SW 1271 (cell line): ENCODE data around the gene MICALL1.

Source experiments
- DNase-seq, 2 experiments: peaks; one replicate each; lab custom pipeline; 2025; lab: John Stamatoyannopoulos, UW

MICALL1 gene

DNA sequence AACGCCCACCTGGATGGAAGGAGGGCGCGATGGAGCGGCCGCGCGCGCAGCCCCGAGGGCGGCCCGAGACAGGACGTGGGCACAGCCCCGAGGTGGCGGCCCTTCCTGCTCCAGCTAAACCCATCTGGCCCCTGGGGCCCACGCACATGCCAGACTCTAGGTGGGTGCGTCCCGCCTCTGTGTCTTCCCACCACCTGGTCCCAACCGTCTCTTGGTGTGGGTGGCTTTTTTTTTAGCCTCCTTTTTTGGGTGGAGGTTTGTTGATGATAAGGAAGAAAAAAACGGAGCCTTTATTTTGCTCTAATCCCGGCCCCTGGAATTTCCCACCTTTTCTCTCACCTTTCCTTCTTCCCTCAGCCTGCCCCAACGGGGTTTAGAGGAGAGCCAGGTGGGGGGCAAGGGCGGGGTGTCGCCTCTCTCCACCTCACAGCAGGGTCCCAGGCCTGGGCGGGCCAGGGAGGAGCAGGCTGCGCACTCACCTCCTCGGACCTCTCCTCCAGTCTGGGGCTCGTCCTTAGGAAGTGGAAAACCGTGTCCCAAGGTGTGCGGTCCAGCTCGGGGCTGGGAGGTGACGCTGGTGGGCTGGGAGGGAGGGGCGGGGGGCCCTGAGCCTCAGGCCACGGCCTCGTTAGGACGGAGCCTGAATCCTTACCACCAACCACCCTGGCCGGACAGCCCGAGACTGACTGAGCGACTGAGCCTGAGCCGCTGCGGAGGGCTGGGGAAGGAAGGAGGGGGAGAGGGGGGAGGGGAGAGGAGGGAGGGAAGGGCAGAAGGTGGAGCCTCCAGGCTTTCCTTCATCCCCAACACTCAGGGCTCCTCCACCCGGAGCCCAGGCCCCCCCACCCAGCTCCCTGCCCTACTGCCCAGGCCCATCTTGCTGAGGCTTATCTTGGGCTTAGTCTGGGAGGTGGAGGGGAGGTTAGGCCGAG, 78.0 kb downstream of the MICALL1 start, which contains the start of gene SOX10:
Gene SOX10 (minus strand): TSS at position 696 of the 932 bp plus-strand sequence. CDS start 771 bp downstream, outside the sequence.
- no peak for DNase-seq

DNA sequence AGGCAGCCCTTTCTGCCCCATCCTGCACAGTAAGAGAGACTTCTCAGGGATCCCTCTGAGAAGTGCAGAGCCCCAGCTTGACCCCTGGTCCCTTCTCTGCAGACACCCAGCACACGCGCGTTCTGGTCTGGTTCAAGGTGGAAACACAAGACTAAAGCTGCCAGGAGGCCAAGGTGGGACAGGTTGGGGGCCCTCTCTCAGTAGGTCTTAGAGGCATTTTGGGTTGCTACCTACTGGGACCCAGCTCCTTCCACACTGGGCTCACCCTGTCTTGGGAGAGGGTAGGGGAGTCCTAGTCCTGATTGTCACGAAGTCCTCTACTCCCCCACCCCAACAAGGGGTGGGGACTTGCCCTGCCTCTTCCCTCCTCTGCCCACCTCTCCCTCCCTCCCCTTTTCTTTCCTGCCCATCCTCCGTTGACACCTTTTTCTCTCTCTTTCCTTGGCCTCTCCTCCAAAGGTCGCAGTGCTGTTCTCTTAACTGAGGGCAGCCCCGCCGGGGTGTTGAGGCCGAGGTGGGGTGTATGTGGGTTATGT, 79.0 kb downstream of the MICALL1 start:
- DNase-seq, result no peak

DNA sequence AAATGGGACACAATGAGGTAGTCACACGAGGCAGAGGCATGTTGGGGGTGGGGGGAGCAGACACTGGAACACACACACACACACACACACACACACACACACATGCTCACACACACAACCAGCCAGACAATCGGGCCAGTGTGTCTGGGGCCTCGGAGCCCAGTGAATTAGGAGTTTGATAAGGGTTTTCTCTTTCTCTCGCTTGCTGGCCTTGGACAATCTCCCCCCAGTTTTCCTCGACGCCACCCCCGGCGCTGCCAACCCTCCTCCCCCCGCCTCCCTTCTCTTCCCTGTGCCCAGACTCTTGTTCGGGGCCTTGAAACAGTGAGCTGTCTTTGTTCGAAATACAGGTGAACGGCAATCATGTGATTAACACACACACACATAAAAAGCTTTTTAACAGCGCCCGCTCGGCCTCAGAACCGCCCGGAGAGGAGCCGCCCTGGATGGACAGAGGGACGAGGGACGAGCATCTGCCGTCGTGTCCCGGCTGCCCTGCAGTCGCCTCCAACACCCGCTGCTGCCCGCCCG, 79.7 kb downstream of the MICALL1 start:
- DNase-seq, result no peak

DNA sequence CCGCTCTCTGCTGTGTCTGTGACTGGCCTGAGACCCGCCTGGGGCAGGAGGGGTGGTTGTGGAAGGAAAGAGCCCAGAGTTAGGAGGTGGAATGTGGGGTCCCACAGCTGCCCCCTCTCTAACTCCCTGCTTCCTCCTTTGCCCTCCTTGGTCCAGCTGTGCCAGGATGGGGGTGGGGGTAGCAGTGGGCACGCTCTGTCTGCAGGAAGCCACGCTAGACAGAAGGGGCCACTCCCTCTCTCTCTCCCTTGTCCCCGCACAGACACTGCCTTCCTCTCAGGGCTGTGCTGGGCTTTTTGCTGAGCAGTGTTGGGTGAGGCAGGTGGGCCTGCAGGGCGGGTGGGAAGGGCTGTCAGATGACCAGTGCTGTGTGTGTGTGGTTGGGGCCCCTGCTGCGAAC, 80.3 kb downstream of the MICALL1 start:
- no peak for DNase-seq

DNA sequence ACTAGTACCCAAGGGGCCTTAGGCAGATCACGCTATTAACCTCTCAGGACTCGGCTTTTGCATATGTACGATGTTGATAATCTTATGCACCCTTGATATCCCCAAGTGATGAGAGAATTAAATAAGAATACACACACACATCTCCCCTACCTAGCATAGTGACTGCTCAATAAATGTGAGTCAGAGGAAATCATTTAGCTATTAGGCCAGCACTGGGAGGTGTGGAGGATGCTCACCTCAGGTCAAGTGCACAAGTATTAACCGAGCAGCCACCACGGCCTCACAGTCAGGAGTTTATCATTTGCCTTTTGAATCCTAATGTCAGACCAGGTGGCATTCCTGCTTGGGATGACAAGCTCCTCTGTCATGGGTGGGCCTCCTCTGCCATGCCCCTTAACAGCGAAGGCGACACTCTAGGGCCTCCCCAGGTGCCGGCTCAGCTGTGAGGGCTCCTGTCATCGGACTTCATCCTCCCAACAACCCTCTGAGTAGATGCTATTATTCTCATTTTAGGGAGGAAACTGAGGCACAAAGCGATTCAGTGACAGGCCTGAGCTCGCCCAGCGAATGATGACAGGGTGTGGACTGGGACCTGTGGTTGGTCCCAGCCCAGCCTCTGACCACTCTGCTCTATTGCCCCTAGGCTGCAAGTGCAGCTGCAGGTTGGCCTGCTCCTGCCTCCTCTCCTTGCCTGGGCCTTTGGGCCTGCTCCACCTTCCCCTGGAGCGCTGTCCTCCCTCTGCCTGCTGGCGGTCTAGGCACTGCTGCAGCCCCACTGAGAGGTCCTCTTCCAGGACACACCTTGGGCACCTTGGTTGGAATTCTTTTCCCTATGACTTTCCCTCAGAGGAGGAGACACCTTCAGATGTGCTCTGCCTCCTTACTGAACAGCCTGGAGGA, 83.3 kb downstream of the MICALL1 start:
- DNase-seq, result no peak

DNA sequence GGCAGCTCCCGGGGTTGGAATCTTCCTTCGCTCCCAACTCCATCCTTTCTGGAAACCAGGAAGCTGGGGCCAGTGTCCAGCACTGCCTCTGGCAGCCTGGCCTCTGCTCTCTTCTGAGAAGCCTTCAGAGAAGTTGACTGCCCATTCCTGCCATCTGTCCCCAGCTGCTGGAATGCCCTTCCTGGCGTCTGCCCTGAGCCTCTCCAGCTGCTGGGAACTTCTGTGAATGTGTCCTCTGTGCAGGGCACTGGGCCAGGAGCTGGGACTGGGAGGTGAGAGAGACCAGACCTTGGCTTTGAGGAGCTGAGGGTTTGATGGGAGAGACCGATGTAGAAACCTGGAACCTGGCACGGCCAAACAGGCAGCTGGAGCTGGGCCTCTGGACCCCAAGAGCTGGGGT, 84.2 kb downstream of the MICALL1 start:
- no peak for DNase-seq

DNA sequence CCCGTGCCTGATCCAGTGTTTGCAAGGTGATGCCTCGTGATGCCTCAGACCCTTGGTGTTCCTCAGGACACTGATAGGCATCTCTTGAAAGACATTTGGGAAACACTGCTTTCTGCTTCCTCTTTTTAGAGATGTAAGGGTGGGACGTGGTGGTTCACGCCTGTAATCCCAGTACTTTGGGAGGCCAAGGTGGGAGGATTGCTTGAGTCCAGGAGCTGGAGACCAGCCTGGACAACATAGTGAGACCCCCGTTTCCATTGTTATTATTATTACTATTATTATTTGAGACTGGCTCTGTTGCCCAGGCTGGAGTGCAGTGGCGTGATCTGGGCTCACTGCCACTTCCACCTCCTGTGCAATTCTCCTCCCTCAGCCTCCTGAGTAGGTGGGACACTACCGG, 84.8 kb downstream of the MICALL1 start:
- DNase-seq, result no peak

DNA sequence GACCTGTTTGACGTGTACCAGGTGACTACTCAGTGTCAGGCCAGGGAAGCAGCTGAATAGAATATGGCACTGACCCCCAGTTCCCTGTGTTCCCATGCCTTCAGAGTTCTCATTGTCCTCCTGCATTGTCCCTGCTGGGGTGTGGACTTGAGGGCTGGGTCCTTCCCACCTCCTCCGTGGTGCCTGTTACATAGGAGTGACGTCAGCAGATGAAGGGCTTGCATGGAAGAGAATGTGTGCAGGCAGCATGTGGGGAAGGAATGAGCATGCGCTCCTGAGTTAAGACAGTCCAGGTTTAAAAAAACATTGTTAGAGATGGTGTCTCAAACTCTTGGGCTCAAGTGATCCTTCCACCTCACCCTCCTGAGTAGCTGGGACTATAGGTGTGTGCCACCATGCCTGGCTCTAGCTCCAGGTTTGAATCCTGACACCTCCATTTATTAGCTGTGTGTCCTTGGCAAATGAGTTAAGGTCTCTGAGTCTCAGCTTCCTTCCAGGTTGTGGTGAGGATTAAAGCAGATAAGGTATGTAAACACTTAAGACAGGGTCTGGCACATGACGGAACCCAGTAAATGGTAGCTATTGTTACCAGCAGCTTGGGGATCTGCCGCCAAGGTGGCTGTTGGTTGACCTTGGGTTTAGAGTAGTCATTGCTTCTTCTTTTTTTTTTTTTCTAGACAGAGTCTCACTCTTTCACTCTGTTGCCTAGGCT, 85.8 kb downstream of the MICALL1 start:
- DNase-seq, result no peak
